ENCODE measurements around the gene HPS5.

Gene HPS5

GRCh38 chr11:18235394-18236334 is 86.3 kb downstream of the HPS5 start:
- no peak for DNase-seq (ENCODE audit: low read depth)
- TF ChIP-seq CTCF (conservative IDR thresholded peaks at IDR 0.05; ENCODE audit: low read length) = no peak
- no peak overlapping the region for H3K4me3 ChIP-seq (ENCODE audit: low read length)

GRCh38 chr11:18233912-18234311 is 88.0 kb downstream of the HPS5 start:
- TF ChIP-seq CTCF (conservative IDR thresholded peaks at IDR 0.05; ENCODE audit: low read length) = no peak
- no peak for DNase-seq (ENCODE audit: low read depth)
- no peak overlapping the region for H3K4me3 ChIP-seq (ENCODE audit: low read length)

GRCh38 chr11:18230859-18231258 is 91.1 kb downstream of the HPS5 start:
- TF ChIP-seq CTCF (conservative IDR thresholded peaks at IDR 0.05; ENCODE audit: low read length) = no peak
- no peak for DNase-seq (ENCODE audit: low read depth)
- no peak overlapping the region for H3K4me3 ChIP-seq (ENCODE audit: low read length)

- no peak overlapping the region for H3K4me3 ChIP-seq (ENCODE audit: low read length)
- no peak for DNase-seq (ENCODE audit: low read depth)
- no peak for TF ChIP-seq CTCF (conservative IDR thresholded peaks at IDR 0.05; ENCODE audit: low read length)
Observed at GRCh38 chr11:18229501-18229900, 92.4 kb downstream of the HPS5 start.

Measured in AG10803 (cell line).